ENCODE measurements around the gene SLC22A3. TPM values are rescaled to one million over a fixed set of nuclear protein-coding genes. Genes with fewer than 3 reads are reported as not detected.
"Not testable (repeated sequence)": the region's sequence is repeated elsewhere in the genome, so short reads cannot be mapped to it uniquely, and the experiment has no call there.

Gene SLC22A3
- total RNA-seq, 3 donors from 2014 or later = 1.4 to 7.3 (median 1.6) TPM

GRCh38 chr6:160469153-160469552, 121.0 kb downstream of the SLC22A3 start:
- intact Hi-C loops (cut with DNase I, micrococcal nuclease) = no loop called here
- Histone ChIP-seq H3K36me3 (ENCODE audit: low read depth) (no peaks in the 10 kb centered on the region), H3K4me3 (no peak overlapping the region), H3K4me1 (ENCODE audit: low read depth) (no peaks in the 10 kb centered on the region), H3K9me3 (no peaks in the 10 kb centered on the region)
- no peak for ATAC-seq
- DNase-seq = no peak
- TF ChIP-seq CTCF (IDR thresholded peaks at IDR 0.05) = no peak

- ATAC-seq; H3K4me1 ChIP-seq (ENCODE audit: low read depth); H3K9me3 ChIP-seq; intact Hi-C loops (cut with DNase I, micrococcal nuclease); H3K4me3 ChIP-seq; DNase-seq; H3K36me3 ChIP-seq (ENCODE audit: low read depth): not testable (repeated sequence)
Observed at GRCh38 chr6:160476056-160476455, 127.9 kb downstream of the SLC22A3 start.

GRCh38 chr6:160477072-160477471, 128.9 kb downstream of the SLC22A3 start:
- H3K4me1 ChIP-seq (ENCODE audit: low read depth); intact Hi-C loops (cut with DNase I, micrococcal nuclease); H3K4me3 ChIP-seq; ATAC-seq; H3K9me3 ChIP-seq; DNase-seq; H3K36me3 ChIP-seq (ENCODE audit: low read depth): not testable (repeated sequence)

- Histone ChIP-seq H3K4me1 (ENCODE audit: low read depth) (no peaks in the 10 kb centered on the region), H3K4me3 (no peak overlapping the region), H3K36me3 (ENCODE audit: low read depth) (no peaks in the 10 kb centered on the region), H3K9me3 (no peaks in the 10 kb centered on the region)
- TF ChIP-seq CTCF (IDR thresholded peaks at IDR 0.05) = no peak
- DNase-seq (no peak), ATAC-seq (no peak)
- intact Hi-C loops (cut with DNase I, micrococcal nuclease) = no loop called here
Observed at GRCh38 chr6:160477901-160478300, 129.7 kb downstream of the SLC22A3 start.

- TF ChIP-seq CTCF (IDR thresholded peaks at IDR 0.05) = no peak
Observed at GRCh38 chr6:160487116-160487515, 138.9 kb downstream of the SLC22A3 start.

GRCh38 chr6:160489091-160489490, 140.9 kb downstream of the SLC22A3 start:
- no peaks in the 10 kb centered on the region for H3K9me3 ChIP-seq
- no peaks in the 10 kb centered on the region for H3K4me1 ChIP-seq (ENCODE audit: low read depth)
- no peak for TF ChIP-seq CTCF (IDR thresholded peaks at IDR 0.05)
- H3K36me3 ChIP-seq (ENCODE audit: low read depth) = no peaks in the 10 kb centered on the region
- intact Hi-C loops (cut with DNase I, micrococcal nuclease) = no loop called here
- DNase-seq (no peak), ATAC-seq (no peak)
- H3K4me3 ChIP-seq = no peak overlapping the region

More at GRCh38 chr6:160487116-160487515, 138.9 kb downstream of the SLC22A3 start:
- Histone ChIP-seq H3K9me3 (no peaks in the 10 kb centered on the region), H3K4me3 (no peak overlapping the region), H3K4me1 (ENCODE audit: low read depth) (no peaks in the 10 kb centered on the region), H3K36me3 (ENCODE audit: low read depth) (no peaks in the 10 kb centered on the region)
- no peak for DNase-seq
- intact Hi-C loops (cut with DNase I, micrococcal nuclease) = no loop called here
- ATAC-seq = no peak

- no peak for ATAC-seq
Observed at GRCh38 chr6:160494576-160494975, 146.4 kb downstream of the SLC22A3 start.

More at GRCh38 chr6:160494576-160494975, 146.4 kb downstream of the SLC22A3 start:
- no peaks in the 10 kb centered on the region for H3K9me3 ChIP-seq
- H3K36me3 ChIP-seq (ENCODE audit: low read depth) = no peaks in the 10 kb centered on the region
- H3K4me1 ChIP-seq (ENCODE audit: low read depth) = no peaks in the 10 kb centered on the region
- intact Hi-C loops (cut with DNase I, micrococcal nuclease) = no loop called here
- TF ChIP-seq CTCF (IDR thresholded peaks at IDR 0.05) = no peak
- no peak overlapping the region for H3K4me3 ChIP-seq
- DNase-seq = no peak
